Forelimb muscle (tissue), 1 donor: ENCODE results near the gene ATP23. TPM values are rescaled to one million over a fixed set of nuclear protein-coding genes. Genes with fewer than 3 reads are reported as not detected.

Experiments
- DNase-seq: peaks from one replicate; pipeline ENCODE4 v3.0.0-alpha.2; 2013; ENCODE audit warnings: low read depth
- polyA plus RNA-seq: library from polyadenylated mRNA; unstranded; fragments of 120-200 nt; gene quantifications from one replicate; pipeline ENCODE4 v1.2.1, GENCODE V29; 2013; ENCODE audit not compliant: insufficient read length

The ATP23 gene
- polyA plus RNA-seq, 1 donor = 5.3 TPM

- DNase-seq = no peak
Measured at GRCh38 chr12:57908511-57908910, 32.9 kb upstream of the ATP23 start.

- no peak for DNase-seq
Measured at GRCh38 chr12:57909056-57909455, 32.3 kb upstream of the ATP23 start.

DNA sequence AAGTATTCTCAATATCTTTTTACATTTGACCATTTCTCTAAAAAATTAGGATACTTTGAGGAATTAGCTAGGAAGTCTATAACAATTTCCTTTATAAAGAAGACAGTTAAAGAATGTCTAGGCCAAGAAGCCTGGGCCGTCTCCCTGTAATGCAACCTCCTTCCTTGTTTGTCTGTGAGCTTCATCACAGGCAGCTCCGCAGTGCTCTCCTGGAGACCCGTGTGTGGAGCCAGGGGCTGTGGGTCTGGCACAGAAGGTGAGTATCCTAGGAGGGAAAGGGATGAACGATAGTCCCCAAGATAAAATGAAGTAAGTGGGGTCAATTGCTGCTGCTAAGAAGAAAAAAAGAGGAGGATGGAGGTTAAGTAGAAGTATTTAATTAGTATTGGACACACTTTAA lies 31.8 kb upstream of the ATP23 start:
- DNase-seq = no peak

- no peak for DNase-seq
Measured at GRCh38 chr12:57918147-57918546, 23.2 kb upstream of the ATP23 start.

DNA sequence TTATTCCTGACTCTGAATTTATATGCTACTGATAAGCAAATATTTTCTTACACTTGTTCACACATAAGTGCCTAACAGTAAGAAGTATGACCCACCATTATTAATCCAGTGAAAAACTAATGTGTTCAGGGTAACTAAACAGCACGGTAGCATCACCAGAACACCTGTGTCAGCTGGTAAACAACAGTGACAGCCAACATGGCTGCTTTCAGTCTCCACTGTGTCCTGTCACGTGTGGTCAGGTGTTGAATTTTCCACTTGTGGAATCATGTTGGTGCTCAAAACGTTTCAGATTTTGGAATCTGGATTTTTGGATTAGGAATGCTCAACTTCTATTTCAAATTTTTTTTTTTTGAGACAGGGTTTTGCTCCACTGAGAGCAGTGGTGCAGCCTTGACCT lies 14.3 kb upstream of the ATP23 start:
- DNase-seq = no peak

GRCh38 chr12:57929092-57929830 lies 12.1 kb upstream of the ATP23 start:
- no peak for DNase-seq

- no peak for DNase-seq
Measured at GRCh38 chr12:57934819-57935218, 6.5 kb upstream of the ATP23 start.

DNA sequence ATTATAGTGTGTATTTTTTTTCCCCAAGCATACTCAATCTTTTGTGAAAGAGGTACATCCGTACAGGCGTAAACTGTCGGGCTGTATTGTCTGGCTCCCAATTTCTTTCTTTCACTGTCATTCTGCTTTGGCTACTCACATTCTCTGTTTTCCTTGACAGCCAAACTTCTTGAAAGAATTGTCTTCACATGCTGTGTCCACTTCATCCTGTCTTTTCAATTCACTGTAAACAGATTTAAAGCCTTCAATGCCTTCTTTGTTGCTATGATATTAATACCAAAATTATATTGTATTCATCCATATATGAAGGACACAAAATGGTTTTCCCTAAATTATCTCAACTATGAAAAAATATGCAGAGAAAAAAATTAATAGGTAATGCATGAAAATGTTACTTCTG lies 6.0 kb upstream of the ATP23 start:
- DNase-seq = no peak

- DNase-seq = peak; percentile 91
Measured at GRCh38 chr12:57935839-57936512, 5.4 kb upstream of the ATP23 start.

GRCh38 chr12:57936513-57936883 lies 4.9 kb upstream of the ATP23 start:
- no peak for DNase-seq

DNA sequence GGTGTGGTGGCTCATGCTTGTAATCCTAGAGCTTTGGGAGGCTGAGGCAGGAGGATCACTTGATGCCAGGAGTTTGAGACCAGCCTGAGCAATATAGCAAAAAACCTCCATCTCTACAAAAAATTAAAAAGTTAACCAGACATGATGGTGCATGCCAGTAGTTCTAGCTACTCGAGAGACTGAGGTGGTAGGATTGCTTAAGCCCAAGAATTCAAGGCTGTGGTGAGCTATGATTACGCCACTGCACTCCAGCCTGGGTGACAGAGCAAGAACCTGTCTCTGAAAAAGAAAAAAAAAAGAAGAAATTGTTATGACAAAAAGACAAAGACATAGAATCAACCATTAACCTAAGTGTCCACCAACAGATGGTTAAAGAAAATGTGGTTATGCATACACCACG lies 2.1 kb upstream of the ATP23 start:
- no peak for DNase-seq

DNA sequence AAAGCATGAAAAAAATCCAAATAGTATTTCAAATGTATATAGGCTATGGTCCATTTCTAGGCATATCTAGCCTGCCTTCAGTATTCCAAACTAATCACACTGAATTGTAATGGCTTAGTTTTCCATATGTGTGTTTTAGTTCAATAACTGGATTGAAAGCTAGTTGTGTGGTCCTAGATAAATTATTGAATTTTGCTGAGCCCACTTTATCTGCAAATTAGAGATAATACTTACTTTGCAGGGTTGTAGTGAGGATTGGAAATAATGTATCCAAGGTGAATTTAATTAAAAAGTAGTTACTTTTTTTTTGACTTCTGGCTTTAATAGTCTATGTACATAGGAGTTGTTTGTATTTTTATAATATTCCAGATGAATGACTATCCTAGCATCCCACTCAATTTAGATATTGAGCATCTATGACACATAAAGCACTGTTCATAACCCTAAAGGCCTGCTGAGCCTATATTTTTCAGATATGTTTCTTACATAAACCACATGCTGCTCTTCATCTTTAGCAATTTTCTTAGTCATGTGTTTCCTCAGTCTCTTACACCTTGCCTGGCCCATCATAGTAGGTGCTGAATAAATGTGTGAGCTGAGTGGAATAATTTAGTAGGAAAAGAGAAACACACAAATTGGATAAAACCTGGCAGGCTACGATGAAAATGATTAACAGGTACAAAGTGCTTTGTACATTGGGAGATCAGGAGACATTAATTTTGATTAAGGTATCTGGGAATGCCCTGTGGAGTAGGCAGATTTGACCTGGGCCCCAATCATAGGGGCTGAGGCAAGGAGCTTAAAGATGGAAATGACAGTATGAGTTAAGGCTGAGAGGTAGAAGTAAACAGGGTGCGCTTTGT lies 1.1 kb upstream of the ATP23 start:
- DNase-seq = no peak

DNA sequence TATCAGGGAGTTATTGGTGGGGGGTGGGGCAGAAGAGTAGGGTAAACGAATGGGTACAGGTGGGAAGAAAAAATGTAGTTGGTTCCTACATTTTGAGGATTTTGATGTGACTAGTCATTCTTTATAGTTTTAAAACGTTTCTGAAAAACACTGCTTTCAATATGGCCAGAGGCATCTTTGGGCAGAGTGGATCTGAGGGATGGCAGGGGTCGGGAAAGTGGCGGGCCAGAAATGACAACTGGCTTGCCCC lies 527 bp upstream of the ATP23 start:
- DNase-seq = no peak

DNA sequence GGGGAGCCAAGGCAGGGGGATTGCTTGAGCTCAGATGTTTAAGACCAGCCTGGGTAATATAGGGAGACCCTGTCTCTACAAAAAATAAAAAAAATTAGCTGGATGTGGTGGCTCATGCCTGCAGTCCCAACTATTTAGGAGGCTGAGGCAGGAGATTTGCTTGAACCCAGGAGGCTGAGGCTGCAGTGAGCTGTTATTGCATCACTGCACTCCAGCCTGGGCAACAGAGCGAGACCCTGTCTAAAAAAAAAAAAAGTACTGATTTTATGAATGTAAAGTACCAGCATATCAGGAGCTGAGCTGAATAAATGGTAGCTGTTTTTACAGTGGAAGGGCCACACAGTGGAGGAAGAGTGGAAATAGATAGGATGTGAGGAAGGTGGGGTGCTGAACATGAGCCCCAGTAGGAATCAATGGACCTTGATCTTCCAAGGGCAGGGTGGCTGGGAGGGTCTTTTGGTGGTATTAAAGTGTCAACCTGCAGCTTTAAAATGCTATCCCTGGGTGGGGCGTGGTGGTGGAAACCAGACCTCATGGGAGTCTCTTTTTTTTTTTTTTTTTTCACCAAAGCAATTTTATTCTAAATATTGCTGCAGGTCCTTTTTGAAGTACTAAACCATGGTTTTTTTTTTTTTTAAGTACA lies 2.2 kb downstream of the ATP23 start:
- no peak for DNase-seq

DNA sequence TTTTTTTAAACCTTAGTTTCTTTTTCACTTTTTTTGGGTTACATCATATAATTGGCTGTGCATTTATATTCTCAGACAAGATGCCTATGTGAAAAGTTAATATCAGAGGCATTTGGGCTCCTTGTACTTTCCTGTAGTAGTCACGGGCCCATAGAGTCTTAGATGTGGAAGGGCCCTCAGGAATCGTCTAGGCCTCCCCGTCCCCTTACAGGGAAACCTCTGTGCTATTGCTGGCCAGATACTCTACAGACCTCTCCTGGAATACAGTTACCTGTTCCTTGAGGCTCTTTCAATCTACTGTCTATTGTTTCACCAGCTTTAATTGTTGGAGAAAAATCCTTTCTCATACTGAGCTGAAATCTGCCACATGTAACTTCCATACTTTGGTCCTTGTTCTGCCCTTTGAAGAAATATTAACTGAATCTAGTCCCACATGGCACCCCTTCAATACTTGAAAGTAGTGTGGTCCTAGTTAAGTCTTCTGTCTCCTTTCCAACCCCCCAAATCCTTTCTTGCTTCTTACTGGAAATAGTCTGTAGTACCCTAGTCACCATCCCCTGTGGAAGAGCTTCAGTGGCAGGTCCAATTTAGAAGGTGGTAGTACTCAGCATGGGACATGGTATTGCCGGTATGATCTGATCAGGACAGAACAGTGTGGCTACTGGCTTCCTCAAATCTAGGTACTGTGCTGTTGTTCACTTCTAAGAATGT lies 3.1 kb downstream of the ATP23 start:
- DNase-seq = no peak

DNA sequence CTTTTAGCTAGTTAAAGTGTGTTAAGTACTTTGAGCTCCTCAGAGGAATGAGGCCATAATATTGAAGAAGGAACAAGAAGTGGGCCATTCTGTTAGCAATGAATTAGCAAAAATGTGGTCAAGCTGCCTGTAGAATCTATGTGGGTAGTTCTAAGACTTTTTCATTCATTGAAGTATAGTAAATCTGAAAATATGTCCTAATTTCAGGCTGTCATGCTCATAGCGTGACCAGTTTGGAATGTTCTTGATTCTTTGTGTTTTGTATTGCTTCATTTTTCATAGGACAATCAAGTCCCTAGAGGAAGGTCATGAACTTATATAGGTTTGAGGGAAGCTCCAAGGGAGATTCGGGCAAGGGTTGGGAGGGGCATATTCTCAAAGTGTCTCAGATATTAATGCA lies 11.4 kb downstream of the ATP23 start:
- DNase-seq = no peak

GRCh38 chr12:57954768-57955167 lies 13.4 kb downstream of the ATP23 start:
- no peak for DNase-seq

DNA sequence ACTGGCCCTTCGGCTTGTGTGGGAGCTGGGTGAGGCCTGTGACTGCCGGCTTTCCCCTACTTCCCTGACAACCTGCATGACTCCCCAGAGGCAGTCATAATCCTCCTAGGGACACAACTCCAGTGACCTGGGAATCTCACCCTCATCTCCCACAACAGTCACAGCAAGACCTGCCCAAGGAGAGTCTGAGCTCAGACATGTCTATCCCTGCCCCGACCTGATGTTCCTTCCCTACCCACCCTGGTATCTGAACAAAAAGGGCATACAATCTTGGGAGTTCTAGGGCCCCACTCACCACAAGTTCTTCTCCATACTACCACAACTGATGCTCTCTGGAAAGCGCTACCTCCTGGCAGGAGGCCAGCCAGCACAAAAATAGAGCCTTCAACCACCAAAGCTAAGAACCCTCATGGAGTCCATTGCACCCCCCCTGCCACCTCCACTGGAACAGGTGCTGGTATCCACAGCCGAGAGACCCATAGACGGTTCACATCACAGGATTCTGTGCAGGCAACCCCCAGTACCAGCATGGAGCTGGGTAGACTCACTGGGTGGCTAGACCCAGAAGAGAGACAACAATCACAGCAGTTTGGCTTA lies 16.8 kb downstream of the ATP23 start:
- DNase-seq = no peak

DNA sequence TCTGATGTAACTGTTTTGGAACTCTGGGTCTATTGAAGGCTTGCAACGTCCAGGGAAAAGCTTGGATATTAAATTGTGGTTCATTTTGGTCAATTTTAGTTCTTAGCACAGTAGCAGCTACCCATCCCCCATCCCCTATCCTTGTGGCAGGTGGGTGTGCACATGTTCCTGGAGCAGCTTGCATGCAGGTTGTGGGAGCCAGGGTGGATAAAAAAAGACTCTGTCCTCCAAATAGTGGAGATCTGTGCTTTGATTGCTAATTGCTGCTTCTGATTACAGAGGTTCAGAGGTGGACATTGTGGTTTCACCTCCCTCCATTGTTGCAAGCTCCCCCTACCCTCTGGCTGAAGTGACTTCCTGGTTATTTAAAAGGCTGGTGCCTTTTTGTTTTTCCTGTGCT lies 23.1 kb downstream of the ATP23 start:
- no peak for DNase-seq

DNA sequence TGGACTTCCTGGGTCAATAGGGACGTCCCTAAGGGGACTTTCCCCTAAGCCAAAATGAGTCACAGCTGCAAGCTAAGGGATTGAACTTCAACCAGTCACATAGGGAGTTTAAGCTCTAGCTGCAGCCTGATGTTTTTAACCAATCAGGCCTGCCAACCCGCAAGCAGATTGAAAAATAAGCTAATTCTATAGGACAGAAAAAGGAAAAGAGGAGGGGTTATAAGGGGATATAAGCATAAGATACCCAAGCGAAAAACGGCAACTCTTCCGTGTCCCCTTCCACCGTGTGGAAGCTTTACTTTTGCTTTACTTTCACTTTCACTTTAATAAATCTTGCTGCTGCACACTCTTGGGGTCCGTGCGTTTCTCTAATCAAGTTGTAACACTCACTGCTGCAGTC lies 24.4 kb downstream of the ATP23 start:
- DNase-seq = no peak

DNA sequence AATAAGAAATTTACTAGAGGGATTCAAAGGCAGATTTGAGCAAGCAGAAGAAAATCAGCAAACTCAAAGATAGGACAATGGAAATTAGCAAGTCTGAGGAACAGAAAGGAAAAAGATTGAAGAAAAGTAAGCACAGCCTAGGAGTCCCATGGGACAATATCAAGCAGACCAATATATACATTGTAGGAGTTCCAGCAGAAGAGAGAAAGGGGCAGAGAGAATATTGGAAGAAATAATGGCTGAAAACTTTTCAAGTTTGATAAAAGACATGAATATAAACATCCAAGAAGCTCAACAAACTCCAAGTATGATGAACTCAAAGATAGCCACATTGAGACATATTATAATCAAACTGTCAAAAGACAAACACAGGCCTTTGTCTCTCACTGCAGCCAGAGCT lies 25.2 kb downstream of the ATP23 start:
- no peak for DNase-seq
